Erythroblast (primary cell): ENCODE results near the gene EEF1E1.

ENCODE experiments used
- DNase-seq, 2 experiments: peaks; one replicate each; lab custom pipeline; 2025; lab: John Stamatoyannopoulos, UW
- GATA1 ChIP-seq: IDR thresholded peaks from 2 replicates; pipeline ENCODE4 v1.6.1; 2011; ENCODE audit warnings: low read depth, mild to moderate bottlenecking, control low read depth, low read length, moderate library complexity
- POLR2A ChIP-seq: IDR thresholded peaks from 2 replicates; pipeline ENCODE4 v1.6.1; 2011; ENCODE audit warnings: mild to moderate bottlenecking, low read length

Gene EEF1E1

GRCh38 chr6:8102122-8102958, at the start of gene EEF1E1:
TSS of gene EEF1E1 (minus strand) at chr6:8102548. CDS start at chr6:8102521, 27 bp downstream.
- TF ChIP-seq GATA1 (no peak), POLR2A (peak; percentile 84)
- DNase-seq: peak; percentile 96

- DNase-seq: no peak
- TF ChIP-seq POLR2A (no peak), GATA1 (no peak)
Observed at GRCh38 chr6:8149350-8149749, 47.0 kb upstream of the EEF1E1 start.

GRCh38 chr6:8143945-8144344, 41.6 kb upstream of the EEF1E1 start:
- no peak for DNase-seq
- TF ChIP-seq POLR2A (no peak), GATA1 (no peak)

- DNase-seq: no peak
- no peak for TF ChIP-seq POLR2A
- TF ChIP-seq GATA1: no peak
Observed at GRCh38 chr6:8139451-8139850, 37.1 kb upstream of the EEF1E1 start.

GRCh38 chr6:8137529-8137939, 35.2 kb upstream of the EEF1E1 start:
- DNase-seq: no peak
- TF ChIP-seq GATA1 (no peak), POLR2A (no peak)

- TF ChIP-seq GATA1 (no peak), POLR2A (no peak)
Observed at GRCh38 chr6:8135276-8135675, 32.9 kb upstream of the EEF1E1 start.

GRCh38 chr6:8132130-8132529, 29.8 kb upstream of the EEF1E1 start:
- no peak for DNase-seq
- TF ChIP-seq GATA1 (no peak), POLR2A (no peak)

More at GRCh38 chr6:8135276-8135675, 32.9 kb upstream of the EEF1E1 start:
- no peak for DNase-seq

- no peak for TF ChIP-seq POLR2A
- TF ChIP-seq GATA1: no peak
- DNase-seq: peak; percentile 37 to 60
Observed at GRCh38 chr6:8131265-8131897, 29.0 kb upstream of the EEF1E1 start.

GRCh38 chr6:8130399-8130798, 28.1 kb upstream of the EEF1E1 start:
- DNase-seq: no peak

GRCh38 chr6:8123236-8123635, 20.9 kb upstream of the EEF1E1 start:
- DNase-seq: no peak
- no peak for TF ChIP-seq GATA1
- no peak for TF ChIP-seq POLR2A

More at GRCh38 chr6:8130399-8130798, 28.1 kb upstream of the EEF1E1 start:
- no peak for TF ChIP-seq GATA1
- no peak for TF ChIP-seq POLR2A

- no peak for TF ChIP-seq POLR2A
- no peak for TF ChIP-seq GATA1
- no peak for DNase-seq
Observed at GRCh38 chr6:8114956-8115355, 12.6 kb upstream of the EEF1E1 start.

GRCh38 chr6:8113131-8113654, 10.8 kb upstream of the EEF1E1 start:
- no peak for DNase-seq
- TF ChIP-seq GATA1 (no peak), POLR2A (no peak)

- DNase-seq: no peak
- TF ChIP-seq GATA1 (no peak), POLR2A (no peak)
Observed at GRCh38 chr6:8110725-8111124, 8.4 kb upstream of the EEF1E1 start.
